ENCODE results near the gene BIRC6.
"Not testable (repeated sequence)": the region's sequence is repeated elsewhere in the genome, so short reads cannot be mapped to it uniquely, and the experiment has no call there.

BIRC6 gene

GRCh38 chr2:32514946-32515345 lies 158.1 kb downstream of the BIRC6 start:
- no peak for DNase-seq

DNA sequence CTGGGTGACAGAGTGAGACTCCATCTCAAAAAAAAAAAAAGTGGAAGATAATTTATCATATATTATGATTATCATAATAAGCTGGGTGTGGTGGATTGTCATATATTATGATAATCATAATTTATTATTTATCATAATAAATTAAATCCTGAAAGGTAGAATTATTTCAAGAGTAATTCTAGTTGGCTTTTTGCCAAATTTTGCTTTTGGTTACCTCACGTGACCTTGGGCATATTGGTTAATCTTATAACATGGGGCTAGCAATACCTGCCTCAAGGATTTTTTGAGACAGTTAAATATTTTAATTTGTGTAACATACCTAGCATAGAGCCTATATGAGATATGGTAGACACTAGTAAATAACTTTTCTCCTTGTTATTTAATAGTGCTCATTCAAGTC lies 159.7 kb downstream of the BIRC6 start:
- no peak for DNase-seq

DNA sequence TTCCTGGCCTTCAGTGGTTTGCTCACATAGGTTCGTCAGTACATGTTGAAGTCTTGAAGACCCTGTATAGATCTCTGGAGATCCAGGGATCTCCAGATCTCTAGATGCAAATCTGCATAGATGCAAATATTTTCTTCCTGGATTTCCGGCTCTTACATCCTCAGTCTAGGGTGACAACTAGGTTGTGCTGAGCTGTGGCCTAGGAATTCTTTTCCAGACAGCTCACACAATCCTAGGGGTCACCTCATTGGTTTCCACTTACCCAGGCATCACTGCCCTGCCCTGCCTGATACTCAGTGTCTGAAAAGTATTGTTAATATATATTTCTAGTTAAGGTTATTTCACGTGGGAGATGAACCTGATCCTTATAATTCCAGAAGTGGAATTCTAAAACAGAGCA lies 165.9 kb downstream of the BIRC6 start:
- no peak for DNase-seq

DNA sequence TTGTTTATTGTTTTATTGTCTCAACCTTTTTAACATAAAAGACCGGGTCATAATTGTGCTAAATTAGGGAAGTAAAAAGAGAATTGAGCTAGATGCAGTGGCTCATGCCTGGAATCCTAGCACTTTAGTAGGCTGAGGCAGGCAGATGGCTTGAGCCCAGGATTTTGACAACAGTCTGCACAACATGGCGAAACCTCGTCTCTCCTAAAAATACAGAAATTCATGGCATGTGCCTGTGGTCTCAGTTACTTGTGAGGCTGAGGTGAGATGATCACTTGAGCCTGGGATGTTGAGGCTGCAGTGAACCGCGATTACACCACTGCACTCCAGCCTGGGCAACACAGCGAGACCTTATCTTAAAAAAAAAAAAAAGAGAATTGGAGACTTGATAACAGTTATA lies 166.9 kb downstream of the BIRC6 start:
- DNase-seq: no peak

GRCh38 chr2:32532341-32532740 lies 175.5 kb downstream of the BIRC6 start:
- no peak for DNase-seq

DNA sequence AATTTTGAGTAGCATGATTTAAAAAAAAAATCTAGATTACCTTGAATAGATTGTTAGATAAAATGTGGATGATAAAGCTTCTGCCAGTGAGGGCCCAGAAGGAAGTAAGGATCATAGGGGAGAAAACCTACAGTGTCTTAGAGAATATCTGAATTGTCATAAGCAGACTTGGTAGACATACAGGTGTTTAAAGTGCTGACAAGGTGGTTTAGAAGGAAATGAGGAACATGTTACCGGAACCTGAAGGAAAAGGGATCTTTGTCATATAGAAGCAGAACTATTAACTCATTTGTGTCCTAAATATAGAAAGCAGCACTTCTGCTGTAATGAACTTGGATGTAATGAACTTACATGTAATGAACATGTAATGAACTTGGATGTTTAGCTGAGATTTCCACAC lies 176.1 kb downstream of the BIRC6 start:
- no peak for DNase-seq

- no peak for DNase-seq
These were observed 178.0 kb downstream of the BIRC6 start for GRCh38 chr2:32534831-32535230.

DNA sequence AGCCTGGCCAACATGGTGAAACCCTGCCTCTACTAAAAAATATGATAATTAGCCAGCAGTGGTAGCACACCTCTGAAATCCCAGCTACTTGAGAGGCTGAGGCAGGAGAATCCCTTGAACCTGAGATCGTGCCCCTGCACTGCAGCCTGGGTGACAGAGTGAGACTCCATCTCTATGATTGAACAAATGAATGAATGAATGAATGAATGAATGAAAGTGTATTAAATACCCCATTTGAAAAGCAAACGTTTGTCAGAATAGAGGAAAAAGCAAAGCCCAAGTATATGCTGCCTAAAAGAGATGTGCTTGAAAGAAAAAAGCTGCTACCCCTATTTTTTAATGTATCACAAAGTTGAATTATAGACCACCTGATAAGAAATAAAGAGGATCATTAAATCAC lies 181.9 kb downstream of the BIRC6 start:
- DNase-seq: no peak

- DNase-seq: not testable (repeated sequence)
These were observed 195.7 kb downstream of the BIRC6 start for GRCh38 chr2:32552483-32552882.

DNA sequence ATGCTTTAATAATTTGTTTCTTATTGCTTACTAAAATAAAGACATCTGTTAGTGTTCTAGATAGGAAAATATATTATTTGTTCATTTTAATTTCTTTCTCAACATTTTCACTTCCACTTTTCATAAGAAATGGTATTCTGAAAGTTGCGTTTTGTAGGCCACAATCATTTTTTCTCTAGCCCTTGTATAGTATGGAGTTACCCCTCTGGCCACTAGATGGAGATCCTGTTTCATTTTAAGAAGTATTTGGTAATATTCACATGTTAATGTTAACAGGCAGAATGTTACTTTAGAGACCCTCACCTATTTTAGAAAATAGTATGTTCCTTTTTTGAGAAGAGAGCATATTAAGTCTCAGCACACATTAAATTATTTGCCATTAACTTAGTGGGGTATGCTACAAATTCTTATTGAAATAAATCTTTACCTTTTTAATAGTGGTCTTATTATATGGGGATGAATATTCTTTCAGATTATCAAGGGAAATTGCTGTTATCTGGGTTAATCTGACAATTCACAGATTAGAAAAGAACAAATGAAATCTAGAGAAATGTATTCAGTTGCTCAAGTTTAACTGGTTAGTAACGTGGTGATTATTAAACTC lies 197.1 kb downstream of the BIRC6 start:
- no peak for DNase-seq

DNA sequence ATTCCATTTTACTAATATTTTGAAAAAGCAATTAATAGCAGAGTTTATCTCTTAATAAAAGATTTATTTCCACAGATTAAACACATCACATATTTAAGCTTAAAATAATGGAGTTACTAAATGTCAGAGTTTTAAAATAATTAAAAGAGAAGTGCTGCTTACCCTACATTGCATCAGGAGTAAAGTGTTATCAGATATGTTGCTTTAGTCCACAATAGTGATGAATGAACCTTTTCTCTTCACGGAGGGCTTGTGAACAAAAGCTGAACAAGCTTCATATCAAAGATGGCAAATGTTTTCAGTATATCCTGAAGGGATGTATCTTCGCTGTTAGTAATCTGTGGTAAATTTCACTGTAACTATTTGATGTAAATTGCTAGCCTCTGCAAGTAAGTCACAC lies 201.7 kb downstream of the BIRC6 start:
- no peak for DNase-seq

DNA sequence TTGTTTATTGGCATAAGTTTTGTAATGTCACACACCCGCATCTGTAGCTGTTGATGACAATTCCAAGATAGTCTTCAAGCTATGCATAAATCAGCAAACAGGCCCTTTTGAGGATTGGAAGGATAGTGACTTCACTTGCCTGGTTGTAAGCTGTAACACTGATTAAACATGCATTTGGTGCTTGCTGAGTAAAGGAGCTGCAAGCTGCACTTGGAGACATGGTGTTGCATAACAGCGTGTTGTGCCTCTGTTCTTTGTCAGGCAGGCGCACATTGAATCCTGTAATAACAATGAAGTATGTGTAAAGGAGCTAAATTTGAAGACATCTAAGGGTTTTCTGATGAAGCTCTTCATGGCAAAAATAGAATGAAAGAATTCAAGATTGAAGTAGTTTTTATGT lies 202.3 kb downstream of the BIRC6 start:
- DNase-seq: no peak

DNA sequence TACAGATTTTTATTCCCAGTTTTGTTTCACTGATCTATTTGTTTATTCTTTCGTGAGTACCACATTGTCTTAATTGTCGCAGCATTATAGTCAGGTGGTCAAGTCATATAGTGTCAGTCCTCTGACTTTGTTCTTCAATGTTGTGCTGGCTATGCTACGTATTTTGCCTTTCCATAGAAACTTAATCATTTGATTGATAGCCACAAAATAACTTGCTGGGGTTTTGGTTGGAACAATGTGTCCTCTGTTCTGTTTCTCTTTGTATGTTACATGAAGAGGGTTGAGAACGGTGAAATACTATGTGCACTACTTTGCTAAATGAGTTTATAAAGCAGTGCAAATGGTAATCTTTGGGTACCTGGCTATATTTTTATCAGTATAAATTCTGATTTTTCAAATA lies 206.1 kb downstream of the BIRC6 start:
- DNase-seq: no peak

DNA sequence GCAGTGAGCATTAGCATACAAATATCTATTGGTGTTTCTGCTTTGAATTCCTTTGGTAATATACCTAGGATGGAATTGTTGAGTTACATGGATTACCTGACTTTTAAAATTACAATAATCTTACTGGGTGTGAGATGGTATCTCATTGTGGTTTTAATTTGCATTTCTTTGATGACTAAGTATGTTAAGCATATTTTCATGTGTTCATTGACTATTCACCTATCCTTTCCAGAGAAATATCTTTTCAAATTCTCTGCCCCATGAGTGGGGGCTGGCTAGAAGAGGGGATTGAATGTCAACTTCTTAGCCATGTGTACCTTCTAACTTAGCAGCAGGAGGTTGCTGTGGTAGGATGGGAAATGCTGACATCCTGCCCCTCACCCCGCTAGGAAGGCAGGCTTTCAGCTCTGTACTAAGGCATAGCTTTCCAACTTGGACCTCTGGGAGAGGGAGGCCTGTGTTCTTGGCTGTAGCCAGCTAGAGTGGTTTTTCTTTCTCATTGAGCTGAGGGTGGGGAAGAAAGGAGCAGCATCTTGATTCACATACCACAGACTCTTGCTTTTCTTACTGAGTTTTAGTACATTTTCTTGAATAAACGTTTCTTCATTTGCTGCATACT lies 207.7 kb downstream of the BIRC6 start:
- no peak for DNase-seq

GRCh38 chr2:32565902-32566301 lies 209.1 kb downstream of the BIRC6 start:
- DNase-seq: no peak

- no peak for DNase-seq
These were observed 215.2 kb downstream of the BIRC6 start for GRCh38 chr2:32572030-32572429.

DNA sequence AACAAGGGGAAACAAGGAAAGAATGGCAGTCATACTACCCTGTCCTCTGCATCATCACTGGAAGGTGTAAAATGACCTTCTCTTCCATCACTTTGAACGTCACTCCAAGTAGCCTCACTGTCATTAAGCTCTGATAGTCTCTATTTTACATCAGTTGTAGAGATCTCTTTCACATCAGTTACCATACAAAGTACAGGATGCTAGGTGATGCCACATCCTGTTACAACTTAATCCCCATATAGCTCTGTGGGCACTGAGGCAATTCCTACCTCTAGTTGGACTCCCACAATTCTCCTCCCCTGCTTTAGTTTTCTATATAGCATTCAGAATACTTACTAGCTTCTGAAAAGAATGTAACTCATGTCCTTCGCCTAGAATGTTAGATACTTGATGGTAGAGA lies 215.9 kb downstream of the BIRC6 start:
- no peak for DNase-seq

GRCh38 chr2:32591669-32592463 lies 235.0 kb downstream of the BIRC6 start:
- no peak for DNase-seq

GRCh38 chr2:32594573-32594972 lies 237.8 kb downstream of the BIRC6 start:
- no peak for DNase-seq

DNA sequence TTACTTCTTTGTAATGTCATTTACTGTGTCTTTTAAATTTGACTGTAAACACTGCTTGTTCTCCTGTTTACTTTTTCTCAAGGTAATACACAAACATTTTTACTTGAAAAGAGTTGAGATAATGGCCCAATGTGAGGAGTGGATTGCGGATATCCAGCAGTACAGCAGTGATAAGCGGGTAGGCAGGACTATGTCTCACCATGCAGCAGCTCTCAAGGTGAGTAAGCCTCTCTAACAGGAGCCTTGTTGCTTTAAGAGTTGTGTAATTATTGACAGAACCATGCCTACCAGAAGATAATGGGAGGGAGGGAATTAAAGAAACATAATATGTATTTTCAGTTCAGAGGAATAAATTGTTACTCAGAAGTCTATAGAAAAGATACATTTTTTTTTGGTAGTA lies 254.5 kb downstream of the BIRC6 start:
- DNase-seq: no peak

- DNase-seq: no peak
These were observed 254.9 kb downstream of the BIRC6 start for GRCh38 chr2:32611771-32612170.

GRCh38 chr2:32614084-32614483 lies 257.3 kb downstream of the BIRC6 start:
- no peak for DNase-seq

DNA sequence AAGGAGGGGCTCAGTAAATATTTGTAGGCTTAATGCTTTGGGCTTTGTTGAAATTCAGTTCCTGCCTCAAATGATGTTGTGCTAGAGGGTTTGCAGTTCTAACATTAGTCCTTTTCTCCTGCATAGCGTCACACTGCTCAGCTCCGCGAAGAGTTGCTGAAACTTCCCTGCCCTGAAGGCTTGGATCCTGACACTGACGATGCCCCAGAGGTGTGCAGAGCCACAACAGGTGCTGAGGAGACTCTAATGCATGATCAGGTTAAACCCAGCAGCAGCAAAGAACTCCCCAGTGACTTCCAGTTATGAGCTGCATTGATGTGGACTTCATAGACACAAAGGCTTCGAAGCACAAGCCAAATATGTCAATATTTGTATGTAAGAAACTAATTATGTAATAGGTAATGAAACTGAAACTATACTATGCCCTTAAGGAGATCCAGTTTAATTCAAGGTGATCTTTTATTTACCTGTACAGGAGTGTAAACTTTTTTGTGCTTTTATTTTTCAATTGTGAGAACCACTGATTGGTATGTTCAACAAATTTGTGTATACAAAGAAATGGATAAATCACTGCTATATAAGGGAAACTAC lies 260.9 kb downstream of the BIRC6 start:
- DNase-seq: no peak

Data from activated naive CD4-positive, alpha-beta T cell treated with anti-CD3 and anti-CD28 coated beads, Interleukin-2, amount 50 U/mL, for 16 hours (primary cell).